GM12878 (cell line): ENCODE results near the gene COMT. TPM values are rescaled to one million over a fixed set of nuclear protein-coding genes. Genes with fewer than 3 reads are reported as not detected.

Experiments
- ATAC-seq: fragments of 200-7000 bp; cut with Tn5 transposase; 3 replicates; pipeline ENCODE4 v1.9.1; 2020; ENCODE audit warnings: mild to moderate bottlenecking, moderate library complexity
- BruUV-seq: library from RNA; stranded (reverse); fragments of 400-500 nt; replicated peaks from 2 replicates; lab custom pipeline; 2021; lab: Mats Ljungman, UMichigan
- CTCF ChIA-PET: fragments of 300-600 bp; sonication (Branson Sonifier 250); formaldehyde crosslinking; extraction: SDS; loops from one replicate; lab custom pipeline; 2021; ENCODE audit warnings: inconsistent platforms; lab: Yijun Ruan, JAX
- POLR2A ChIA-PET: fragments of 350-600 bp; formaldehyde crosslinking; extraction: SDS; loops from one replicate; lab custom pipeline; 2021; ENCODE audit warnings: inconsistent platforms; lab: Charles Lee
- RAD21 ChIA-PET: fragments of 300-600 bp; sonication (Branson Sonifier 250); formaldehyde crosslinking; loops from one replicate; lab custom pipeline; 2023; ENCODE audit warnings: antibody characterized with exemption; ENCODE audit not compliant: unreplicated experiment; lab: Charles Lee
- SMC1A ChIA-PET: fragments of 300-600 bp; sonication (Branson Sonifier 250); formaldehyde crosslinking; loops from one replicate; lab custom pipeline; 2023; ENCODE audit not compliant: unreplicated experiment, uncharacterized antibody; lab: Charles Lee
- DNase-seq: peaks from one replicate; pipeline ENCODE4 v3.0.0-alpha.2; 2011; ENCODE audit warnings: low read depth, low spot score
- FAIRE-seq: peaks from 3 replicates; lab custom pipeline; 2011; peaks lifted over from hg19 to GRCh38; lab: Jason Lieb, UNC
- H2AFZ ChIP-seq: 2 replicates; pipeline ENCODE4 v1.6.0; 2011; ENCODE audit warnings: low read depth, low read length, control low read depth; ENCODE audit not compliant: control insufficient read depth
- H3K27ac ChIP-seq: 2 replicates; pipeline ENCODE4 v1.5.1; 2011; ENCODE audit warnings: control low read depth; ENCODE audit not compliant: control insufficient read depth, insufficient read depth
- H3K27me3 ChIP-seq, 2 experiments: replicated peaks in 1 of 2; 2 replicates each; pipeline versions ENCODE4 v1.6.0 to v1.6.1; 2011; ENCODE audit warnings: low read length in 1 of 2; ENCODE audit not compliant: control insufficient read depth in 2 of 2, insufficient read depth in 2 of 2
- H3K36me3 ChIP-seq, 2 experiments: 2 replicates each; pipeline ENCODE4 v1.5.1; 2011; ENCODE audit warnings: low read length in 1 of 2; ENCODE audit not compliant: control insufficient read depth in 2 of 2, insufficient read depth in 2 of 2
- H3K4me1 ChIP-seq: 2 replicates; pipeline ENCODE4 v1.6.1; 2011; ENCODE audit warnings: mild to moderate bottlenecking, low read length, moderate library complexity, mixed read lengths; ENCODE audit not compliant: control insufficient read depth, insufficient read depth
- H3K4me2 ChIP-seq: 2 replicates; pipeline ENCODE4 v1.6.0; 2011; ENCODE audit warnings: control low read depth; ENCODE audit not compliant: control insufficient read depth, insufficient read depth
- H3K4me3 ChIP-seq: fragments of 200-600 bp; sonication (generic); 2 replicates; pipeline ENCODE4 v1.5.1; 2016
- H3K79me2 ChIP-seq: 2 replicates; pipeline ENCODE4 v1.6.0; 2011; ENCODE audit warnings: low read length; ENCODE audit not compliant: control insufficient read depth, insufficient read depth
- H3K9ac ChIP-seq: 2 replicates; pipeline ENCODE4 v1.8.0; 2011; ENCODE audit warnings: low read length, control low read depth, mixed read lengths; ENCODE audit not compliant: control insufficient read depth, insufficient read depth
- H3K9me3 ChIP-seq: replicated peaks from 3 replicates; pipeline ENCODE4 v1.5.1; 2011; ENCODE audit warnings: mild to moderate bottlenecking, low read length; ENCODE audit not compliant: control insufficient read depth, insufficient read depth
- H4K20me1 ChIP-seq: 2 replicates; pipeline ENCODE4 v1.6.0; 2011; ENCODE audit not compliant: control insufficient read depth, insufficient read depth
- BHLHE40 ChIP-seq, 2 experiments: fragments of 450-650 bp in 1 of 2; IDR thresholded peaks; 2 replicates each; pipeline ENCODE4 v1.6.1; 2011 to 2017; ENCODE audit warnings: low read depth in 2 of 2, borderline replicate concordance in 1 of 2, improper control_type of control experiment in 1 of 2, low read length in 1 of 2, mild to moderate bottlenecking in 1 of 2
- HDGF ChIP-seq: fragments of 450-650 bp; IDR thresholded peaks from 2 replicates; pipeline ENCODE4 v1.6.1; 2016; ENCODE audit warnings: antibody characterized with exemption
- IKZF1 ChIP-seq: fragments of 450-650 bp; conservative IDR thresholded peaks from 2 replicates; pipeline ENCODE4 v1.6.1; 2017; ENCODE audit warnings: antibody characterized with exemption, mild to moderate bottlenecking
- KDM1A ChIP-seq: fragments of 200-600 bp; sonication (generic); IDR thresholded peaks from 2 replicates; pipeline ENCODE4 v1.6.1; 2016; ENCODE audit warnings: borderline replicate concordance
- NFXL1 ChIP-seq: fragments of 450-650 bp; IDR thresholded peaks from 2 replicates; pipeline ENCODE4 v1.6.1; 2017; ENCODE audit warnings: antibody characterized with exemption, mild to moderate bottlenecking, borderline replicate concordance
- POLR2AphosphoS5 ChIP-seq: IDR thresholded peaks from 2 replicates; pipeline ENCODE4 v1.6.1; 2011; ENCODE audit warnings: mild to moderate bottlenecking, low read length, inconsistent platforms
- RBBP5 ChIP-seq: fragments of 200-600 bp; sonication (generic); conservative IDR thresholded peaks from 2 replicates; pipeline ENCODE4 v1.6.1; 2016
- TAF1 ChIP-seq: IDR thresholded peaks from 2 replicates; pipeline ENCODE4 v1.6.1; 2011; ENCODE audit warnings: mild to moderate bottlenecking, low read depth, low read length, borderline replicate concordance
- TCF3 ChIP-seq: IDR thresholded peaks from 2 replicates; pipeline ENCODE4 v1.6.1; 2012; ENCODE audit warnings: low read depth, mild to moderate bottlenecking, low read length, borderline replicate concordance; ENCODE audit not compliant: insufficient read depth
- WGBS: methylation state at CpG from one replicate; pipeline ENCODE4 v1.1.6; 2016; ENCODE audit warnings: low lambda C conversion rate; ENCODE audit not compliant: insufficient replicate concordance, insufficient coverage; ENCODE audit errors: missing lambda C conversion rate; 5-methylcytosine and 5-hydroxymethylcytosine counted together
- in situ Hi-C: fragments of 300-500 bp; cut with MboI; formaldehyde crosslinking; loops from 9 replicates; pipeline ENCODE4 v1.14.3; 2018; ENCODE audit warnings: mixed read lengths
- intact Hi-C: fragments of 100-400 bp; cut with micrococcal nuclease; formaldehyde crosslinking; loops from one replicate; pipeline ENCODE4 v1.14.2; 2022; ENCODE audit not compliant: unreplicated experiment
- polyA plus RNA-seq, 11 experiments: library from polyadenylated mRNA; depleted of rRNA in 4 of 11; unstranded in 6 of 11; stranded (reverse) in 5 of 11; fragments of >200 nt; fragmentation: Nextera tagmentation in 4 of 11; fragmentation: Illumina TruSeq in 1 of 11; extraction: Ambion mirVana in 4 of 11; extraction: Trizol in 1 of 11; gene quantifications; 1 replicate in 1 of 11; 2 replicates in 10 of 11; pipeline versions ENCODE4 v1.2.1 to v1.2.3, GENCODE V29; 2011 to 2016; ENCODE audit warnings: inconsistent platforms in 2 of 11, missing spikeins in 2 of 11, low read depth in 1 of 11
- total RNA-seq, 4 experiments: library from RNA; depleted of rRNA in 3 of 4; stranded (reverse); fragments of >200 nt in 3 of 4; fragmentation: Illumina TruSeq in 1 of 4; extraction: Trizol in 1 of 4; gene quantifications; 2 replicates each; pipeline versions ENCODE4 v1.2.1 to v1.2.3, GENCODE V29; 2013 to 2021

The COMT gene
- total and polyA plus RNA-seq, 10 of the 15 experiments (the other 5 are each of a cell fraction or from before 2014, with no cell fraction given) = 4.5 to 152 (median 66.1) TPM

DNA sequence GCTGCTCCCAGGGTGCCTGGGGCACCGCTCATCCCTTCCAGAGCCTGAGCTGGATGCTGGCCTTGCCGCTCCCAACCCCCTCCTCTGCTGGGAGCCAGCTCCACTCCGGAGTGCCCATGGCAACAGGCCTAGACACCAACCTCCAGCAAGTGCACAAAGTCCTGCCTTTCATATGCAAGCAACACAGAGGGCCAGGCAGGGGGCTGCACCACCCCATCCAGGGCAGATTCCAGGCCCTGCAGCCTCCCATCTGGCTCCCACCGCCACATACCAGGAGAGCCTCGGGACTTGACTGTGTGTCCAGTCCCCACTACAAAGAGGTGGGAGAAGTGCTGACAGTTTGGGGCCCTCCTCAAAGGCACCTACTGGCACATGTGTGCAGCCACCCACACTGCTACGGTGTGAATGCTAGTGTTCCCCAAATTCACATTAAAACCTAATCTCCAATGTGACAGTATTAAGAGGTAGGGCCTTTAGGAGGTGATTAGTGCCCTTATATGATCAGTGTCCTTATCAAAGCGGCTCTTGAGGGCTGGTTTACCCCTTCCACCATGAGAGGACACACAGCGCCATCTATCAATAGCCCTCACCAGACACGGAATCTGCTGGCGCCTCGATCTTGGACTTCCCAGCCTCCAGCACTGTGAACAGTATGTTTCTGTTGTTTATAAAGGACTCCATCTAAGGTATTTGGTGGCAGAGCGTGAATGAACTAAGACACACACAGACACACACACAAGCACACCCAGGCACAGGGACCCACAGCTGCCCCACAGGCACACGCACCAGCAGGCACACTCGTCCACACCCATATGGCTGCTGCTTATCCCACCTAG lies 58.9 kb downstream of the COMT start:
- FAIRE-seq (no peak), DNase-seq (no peak), ATAC-seq (no peak)
- no peaks in the 10 kb centered on the region for H4K20me1 ChIP-seq
- peaks cover 0 to 2% of the 10 kb centered on the region in 2 experiments; a peak in 3 of 4 replicates for H3K27me3 ChIP-seq
- ChIA-PET SMC1A (no interaction called here), CTCF (no interaction called here), POLR2A (no interaction called here), RAD21 (no interaction called here)
- H3K9me3 ChIP-seq = peaks cover 3% of the 10 kb centered on the region; the same call in 2 of the 3 replicates
- H2AFZ ChIP-seq = no peak overlapping the region
- H3K4me2 ChIP-seq = no peak overlapping the region
- H3K4me1 ChIP-seq = no peaks in the 10 kb centered on the region
- H3K9ac ChIP-seq = no peak overlapping the region
- H3K36me3 ChIP-seq = no peaks in the 10 kb centered on the region
- no peak overlapping the region for H3K27ac ChIP-seq
- WGBS = 51% methylated on average over 14 of the region's 14 CpGs
- in situ Hi-C loops (no loop called here), intact Hi-C loops (no loop called here)
- no peaks in the 10 kb centered on the region for H3K79me2 ChIP-seq
- no TSS peak for BruUV-seq
- TF ChIP-seq POLR2AphosphoS5 (no peak), HDGF (no peak), TAF1 (no peak), NFXL1 (no peak), BHLHE40 (IDR thresholded peaks at IDR 0.05; ENCODE audit: borderline replicate concordance in 1 of 2, low read depth in 2 of 2, low read length in 1 of 2) (no peak), TCF3 (no peak), RBBP5 (no peak), IKZF1 (no peak), KDM1A (no peak)
- H3K4me3 ChIP-seq = no peak overlapping the region
